ENCODE results near the gene EXT2.

Gene EXT2

GRCh38 chr11:44257338-44258189, 162.1 kb downstream of the EXT2 start:
- DNase-seq (ENCODE audit: low read depth): peak; percentile 62
- no peak for TF ChIP-seq CTCF (conservative IDR thresholded peaks at IDR 0.05; ENCODE audit: low read depth, low read length)
- no peak overlapping the region for H3K4me3 ChIP-seq (ENCODE audit: low read depth, low read length)

GRCh38 chr11:44258190-44258489, 162.7 kb downstream of the EXT2 start:
- DNase-seq (ENCODE audit: low read depth): peak; percentile 49
- no peak for TF ChIP-seq CTCF (conservative IDR thresholded peaks at IDR 0.05; ENCODE audit: low read depth, low read length)
- H3K4me3 ChIP-seq (ENCODE audit: low read depth, low read length): no peak overlapping the region

GRCh38 chr11:44258839-44259420, 163.5 kb downstream of the EXT2 start:
- no peak for DNase-seq (ENCODE audit: low read depth)
- no peak for TF ChIP-seq CTCF (conservative IDR thresholded peaks at IDR 0.05; ENCODE audit: low read depth, low read length)
- no peak overlapping the region for H3K4me3 ChIP-seq (ENCODE audit: low read depth, low read length)

- no peak overlapping the region for H3K4me3 ChIP-seq (ENCODE audit: low read depth, low read length)
- DNase-seq (ENCODE audit: low read depth): no peak
- no peak for TF ChIP-seq CTCF (conservative IDR thresholded peaks at IDR 0.05; ENCODE audit: low read depth, low read length)
Measured at GRCh38 chr11:44260081-44260480, 164.6 kb downstream of the EXT2 start.

- no peak for DNase-seq (ENCODE audit: low read depth)
- no peak for TF ChIP-seq CTCF (conservative IDR thresholded peaks at IDR 0.05; ENCODE audit: low read depth, low read length)
- no peak overlapping the region for H3K4me3 ChIP-seq (ENCODE audit: low read depth, low read length)
Measured at GRCh38 chr11:44261800-44262591, 166.5 kb downstream of the EXT2 start.

- no peak for DNase-seq (ENCODE audit: low read depth)
- no peak for TF ChIP-seq CTCF (conservative IDR thresholded peaks at IDR 0.05; ENCODE audit: low read depth, low read length)
- H3K4me3 ChIP-seq (ENCODE audit: low read depth, low read length): no peak overlapping the region
Measured at GRCh38 chr11:44263738-44264437, 168.4 kb downstream of the EXT2 start.

All from choroid plexus epithelial cell (primary cell).